Measurements from ENCODE around the gene SLX4IP. TPM values are rescaled to one million over a fixed set of nuclear protein-coding genes. Genes with fewer than 3 reads are reported as not detected.

The SLX4IP gene
- total and polyA plus RNA-seq, 2 of the 13 experiments (the other 11 are each of a cell fraction or from before 2014, with no cell fraction given), result 3.6 to 7.3 TPM

- TF ChIP-seq ZBTB14 (CRISPR knock-in tag; IDR thresholded peaks at IDR 0.05) (no peak), FOXA3 (CRISPR knock-in tag; IDR thresholded peaks at IDR 0.05) (peak; percentile 48), ZNF629 (CRISPR knock-in tag; conservative IDR thresholded peaks at IDR 0.05) (peak; percentile 67), MAF1 (CRISPR knock-in tag; IDR thresholded peaks at IDR 0.05; ENCODE audit: borderline replicate concordance) (no peak), HOXA5 (CRISPR knock-in tag; IDR thresholded peaks at IDR 0.05) (0 out of 2 replicates have a peak, but pooled peaks have one; percentile 6), MATR3 (CRISPR knock-in tag; IDR thresholded peaks at IDR 0.05) (no peak), FOXK1 (CRISPR knock-in tag; IDR thresholded peaks at IDR 0.05; ENCODE audit: borderline replicate concordance, low read depth) (peak; percentile 43; the same call in 1 of the 2 replicates), ZNF34 (CRISPR knock-in tag; IDR thresholded peaks at IDR 0.05; ENCODE audit: borderline replicate concordance) (no peak), FOXA1 (IDR thresholded peaks at IDR 0.05) (no peak), FOXA1 (CRISPR knock-in tag; IDR thresholded peaks at IDR 0.05) (peak; percentile 74), MAFF (IDR thresholded peaks at IDR 0.05; ENCODE audit: low read depth, low read length) (no peak), NBN (conservative IDR thresholded peaks at IDR 0.05) (no peak), FOXO1 (CRISPR knock-in tag; IDR thresholded peaks at IDR 0.05) (0 out of 2 replicates have a peak, but pooled peaks have one; percentile 26), HNRNPUL1 (IDR thresholded peaks at IDR 0.05; ENCODE audit: low read depth, low read length) (no peak), NR2F6 (IDR thresholded peaks at IDR 0.05) (0 out of 2 replicates have a peak, but pooled peaks have one; percentile 20), NR2F6 (CRISPR knock-in tag; IDR thresholded peaks at IDR 0.05) (no peak), KAT8 (CRISPR knock-in tag; IDR thresholded peaks at IDR 0.05) (no peak; the same call in 1 of the 2 replicates)
Measured at GRCh38 chr20:10541668-10542411, 106.7 kb downstream of the SLX4IP start (continued).
